Right lobe of liver (tissue), 6 donors: Measurements from ENCODE around the gene ACOX3. TPM values are rescaled to one million over a fixed set of nuclear protein-coding genes. Genes with fewer than 3 reads are reported as not detected.

Experiments used
- ATAC-seq, 4 donors: fragments of 200-7000 bp; cut with Tn5 transposase; one replicate each; pipeline ENCODE4 v1.9.1; 2020; ENCODE audit warnings: mild to moderate bottlenecking in 4 of 4, moderate library complexity in 4 of 4
- DNase-seq, 3 donors: peaks; one replicate each; pipeline ENCODE4 v3.0.0-alpha.2; 2020
- H3K27ac ChIP-seq, 3 donors: fragments of 200-600 bp; one replicate each; pipeline ENCODE4 v1.8.0; 2022
- H3K27me3 ChIP-seq, 2 donors: fragments of 200-600 bp; one replicate each; pipeline ENCODE4 v1.8.0; 2022
- H3K36me3 ChIP-seq, 4 donors: fragments of 200-600 bp; sonication (generic) in 1 of 4; one replicate each; pipeline versions ENCODE4 v1.5.1 to v1.8.0; 2017 to 2022; ENCODE audit warnings: control low read depth in 1 of 4
- H3K4me1 ChIP-seq, 4 donors: fragments of 200-600 bp; sonication (generic) in 1 of 4; one replicate each; pipeline versions ENCODE4 v1.5.1 to v1.8.0; 2017 to 2022; ENCODE audit warnings: control low read depth in 1 of 4
- H3K4me3 ChIP-seq, 3 donors: fragments of 200-600 bp; one replicate each; pipeline ENCODE4 v1.8.0; 2022
- H3K9me3 ChIP-seq, 4 donors: fragments of 200-600 bp; sonication (generic) in 1 of 4; one replicate each; pipeline versions ENCODE4 v1.5.1 to v1.8.0; 2017 to 2022; ENCODE audit warnings: control low read depth in 1 of 4
- CTCF ChIP-seq, 4 donors: fragments of 200-600 bp in 3 of 4; fragments of 450-650 bp in 1 of 4; IDR thresholded peaks; one replicate each; pipeline versions ENCODE4 v1.5.1 to v1.8.0; 2016 to 2022; ENCODE audit warnings: antibody characterized with exemption in 4 of 4, mild to moderate bottlenecking in 2 of 4
- POLR2A ChIP-seq: fragments of 450-650 bp; IDR thresholded peaks from one replicate; pipeline ENCODE4 v1.6.1; 2017; ENCODE audit warnings: antibody characterized with exemption, mild to moderate bottlenecking
- WGBS: methylation state at CpG from one replicate; pipeline ENCODE4 v1.1.6; 2018; ENCODE audit warnings: low coverage, low lambda C conversion rate; ENCODE audit not compliant: insufficient coverage; ENCODE audit errors: missing lambda C conversion rate; 5-methylcytosine and 5-hydroxymethylcytosine counted together
- intact Hi-C, 2 donors: fragments of 100-400 bp; cut with DNase I; formaldehyde crosslinking; loops; one replicate each; pipeline versions ENCODE4 v1.11.2 to v1.14.1; 2022
- total RNA-seq, 6 experiments: library from RNA; depleted of rRNA in 2 of 6; stranded (reverse); fragments of >200 nt in 2 of 6; fragmentation: NEBNext Ultra II Directional in 3 of 6; extraction: Animal tissue kit (Norgen Biotek cat#: 25700) in 3 of 6; gene quantifications; one replicate each; pipeline versions ENCODE4 v1.1.0 to v1.2.4, GENCODE V29; 2016 to 2023
- donor health status: DM: no; HTN: yes; CAD: no.
- donor health status: DM: no; HTN: no; CAD: no.
- donor health status: DM: no; HTN: no; CAD: no.
- donor health status: DM: no; HTN: yes; CAD: no.
- donor health status: DM: no; HTN: yes; CAD: no.

ACOX3 gene
- total RNA-seq, 6 experiments from 2014 or later: 18.5 to 36.9 (median 21.9) TPM

- H3K27ac ChIP-seq: peak overlapping the region; percentile 27 to 57 (median 45)
- WGBS: 0% methylated on average over 3 of the region's 5 CpGs
- no peaks in the 10 kb centered on the region for H3K36me3 ChIP-seq
- TF ChIP-seq POLR2A: no peak
- no peak for TF ChIP-seq CTCF (IDR thresholded peaks at IDR 0.05)
- DNase-seq (no peak), ATAC-seq (peak in 1 of 4 donors; percentile 5)
- H3K9me3 ChIP-seq: no peaks in the 10 kb centered on the region
- H3K4me1 ChIP-seq: peaks cover 0 to 41% (median 11%) of the 10 kb centered on the region in 4 donors
- intact Hi-C loops: no loop called here
- no peaks in the 10 kb centered on the region for H3K27me3 ChIP-seq
- H3K4me3 ChIP-seq: peak overlapping the region; percentile 7 to 28 (median 11)
Observed at GRCh38 chr4:8435656-8436121, 4.8 kb downstream of the ACOX3 start.

- no peaks in the 10 kb centered on the region for H3K36me3 ChIP-seq
- H3K9me3 ChIP-seq: no peaks in the 10 kb centered on the region
- H3K27ac ChIP-seq: no peak overlapping the region
- 60% methylated on average over 13 of the region's 21 CpGs for WGBS
- H3K4me3 ChIP-seq: no peak overlapping the region
- H3K4me1 ChIP-seq: peaks cover 0 to 37% (median 10%) of the 10 kb centered on the region in 4 donors
- intact Hi-C loops: no loop called here
- DNase-seq (no peak), ATAC-seq (no peak)
- TF ChIP-seq CTCF (IDR thresholded peaks at IDR 0.05) (no peak), POLR2A (no peak)
- H3K27me3 ChIP-seq: no peaks in the 10 kb centered on the region
Observed at GRCh38 chr4:8434251-8435073, 6.1 kb downstream of the ACOX3 start.

GRCh38 chr4:8433136-8433535 lies 7.4 kb downstream of the ACOX3 start:
- no peaks in the 10 kb centered on the region for H3K9me3 ChIP-seq
- intact Hi-C loops: no loop called here
- TF ChIP-seq POLR2A: no peak
- TF ChIP-seq CTCF (IDR thresholded peaks at IDR 0.05): no peak
- peaks cover 0 to 34% (median 7%) of the 10 kb centered on the region in 4 donors for H3K4me1 ChIP-seq
- ATAC-seq (no peak), DNase-seq (no peak)
- H3K36me3 ChIP-seq: no peaks in the 10 kb centered on the region
- H3K27ac ChIP-seq: no peak overlapping the region
- H3K27me3 ChIP-seq: no peaks in the 10 kb centered on the region
- no peak overlapping the region for H3K4me3 ChIP-seq
- 82% methylated on average over 4 of the region's 5 CpGs for WGBS

- no peaks in the 10 kb centered on the region for H3K9me3 ChIP-seq
- no peaks in the 10 kb centered on the region for H3K27me3 ChIP-seq
- TF ChIP-seq POLR2A (no peak), CTCF (IDR thresholded peaks at IDR 0.05) (no peak)
- whole genome bisulfite sequencing: 34% methylated on average over 4 of the region's 5 CpGs
- peak overlapping the region in 1 of 3 donors; percentile 24 for H3K27ac ChIP-seq
- DNase-seq (peak in 1 of 3 donors; percentile 64), ATAC-seq (peak in 3 of 4 donors; percentile 44 to 61 (median 54))
- intact Hi-C loops: no loop called here
- peaks cover 0 to 40% (median 11%) of the 10 kb centered on the region in 4 donors for H3K4me1 ChIP-seq
- H3K36me3 ChIP-seq: no peaks in the 10 kb centered on the region
- no peak overlapping the region for H3K4me3 ChIP-seq
Observed at GRCh38 chr4:8431553-8431952, 9.0 kb downstream of the ACOX3 start.
